ENCODE results near the gene INAVA.

DNA sequence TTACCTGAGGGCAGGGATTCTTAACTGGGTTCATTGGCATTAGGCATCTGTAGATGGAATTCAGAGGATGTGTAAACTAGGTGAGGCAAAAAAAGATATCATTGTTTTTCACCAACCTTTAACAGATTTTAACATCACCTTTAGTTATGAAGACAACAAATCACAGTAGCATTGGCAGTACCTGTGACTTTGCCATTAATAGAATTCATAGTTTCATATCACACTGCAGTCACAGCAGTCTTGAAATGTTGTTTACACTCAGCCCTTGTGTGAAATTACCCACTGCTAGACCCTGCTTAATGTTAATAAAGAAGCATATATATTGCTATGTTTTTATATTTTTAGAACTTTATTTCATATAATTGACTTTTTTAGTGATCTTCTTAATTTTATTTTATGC, 1.7 kb upstream of the INAVA start:
- no peak for TF ChIP-seq POLR2AphosphoS5 (IDR thresholded peaks at IDR 0.05; ENCODE audit: borderline replicate concordance, low read depth, low read length)
- no peak for TF ChIP-seq EZH2 (IDR thresholded peaks at IDR 0.05)
- no peak for TF ChIP-seq FOXP2 (optimal IDR thresholded peaks at IDR 0.05; ENCODE audit: control extremely low read depth, extremely low read length, insufficient read depth)

Data from SK-N-MC (cell line).